SK-N-MC (cell line): ENCODE results near the gene RPS19.

Experiments
- EZH2 ChIP-seq: fragments of 200-600 bp; sonication (generic); IDR thresholded peaks from one replicate; pipeline ENCODE4 v1.6.1; 2017; ENCODE audit warnings: antibody characterized with exemption
- FOXP2 ChIP-seq: optimal IDR thresholded peaks from 2 replicates; pipeline ENCODE3; 2011; ENCODE audit warnings: mild to moderate bottlenecking, moderate library complexity; ENCODE audit not compliant: insufficient read depth; ENCODE audit errors: extremely low read length, control extremely low read depth
- POLR2AphosphoS5 ChIP-seq: IDR thresholded peaks from 2 replicates; pipeline ENCODE4 v1.6.1; 2012; ENCODE audit warnings: mild to moderate bottlenecking, low read depth, low read length, borderline replicate concordance

DNA sequence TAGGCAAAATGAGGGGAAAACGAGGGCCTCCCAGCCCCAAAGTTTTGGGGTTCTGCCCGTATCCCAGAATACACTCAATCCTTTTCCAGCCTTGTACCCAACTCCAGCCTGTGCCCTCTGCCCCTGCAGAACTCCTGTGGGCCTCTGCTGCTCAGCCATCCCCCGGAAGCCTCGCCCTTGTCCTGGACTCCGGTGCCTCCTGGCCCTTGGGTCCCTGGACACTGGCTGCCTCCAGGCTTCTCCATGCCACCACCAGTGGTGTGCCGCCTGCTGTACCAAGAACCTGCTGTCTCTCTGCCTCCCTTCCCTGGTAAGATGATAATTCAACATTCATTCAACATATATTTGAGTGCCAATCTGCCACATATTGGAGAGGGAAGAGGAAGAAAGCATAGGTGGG lies 11.4 kb upstream of the RPS19 start:
- TF ChIP-seq EZH2 (no peak), POLR2AphosphoS5 (no peak), FOXP2 (no peak)
